Measurements from ENCODE around the gene THSD4.

THSD4 gene

DNA sequence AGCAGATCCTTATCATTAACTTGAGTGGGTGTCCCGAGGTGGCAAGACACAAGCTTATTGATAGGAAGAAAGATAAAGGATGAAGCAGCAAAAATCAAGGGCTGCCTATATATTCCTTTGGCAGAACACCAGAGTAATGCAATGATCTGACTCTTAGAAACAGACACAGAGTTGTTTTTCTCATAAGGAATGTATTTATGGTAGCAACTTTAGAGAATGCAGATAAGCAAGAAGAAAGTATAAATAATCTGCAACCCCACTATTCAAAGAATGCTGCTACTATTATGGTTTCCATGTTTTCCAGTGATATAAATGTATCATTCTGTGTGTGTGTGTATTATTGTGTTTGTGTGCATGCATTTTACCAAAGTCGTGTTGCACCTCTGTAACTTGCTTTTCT, 208.3 kb downstream of the THSD4 start:
- no peaks in the 10 kb centered on the region for H3K36me3 ChIP-seq (ENCODE audit: control insufficient read depth, insufficient read depth, low read length, severe bottlenecking)
- DNase-seq (ENCODE audit: low read depth): peak; percentile 43
- no peaks in the 10 kb centered on the region for H3K9me3 ChIP-seq (ENCODE audit: control insufficient read depth, low read length)
- no peak overlapping the region for H3K4me3 ChIP-seq (ENCODE audit: low read length)
- peaks cover 17% of the 10 kb centered on the region for H3K4me1 ChIP-seq (ENCODE audit: control insufficient read depth, insufficient read depth, low read length)
- no peak overlapping the region for H3K9ac ChIP-seq (ENCODE audit: low read length)
- H3K27me3 ChIP-seq (replicated peaks; ENCODE audit: control insufficient read depth, insufficient read depth, low read length): no peaks in the 10 kb centered on the region

DNA sequence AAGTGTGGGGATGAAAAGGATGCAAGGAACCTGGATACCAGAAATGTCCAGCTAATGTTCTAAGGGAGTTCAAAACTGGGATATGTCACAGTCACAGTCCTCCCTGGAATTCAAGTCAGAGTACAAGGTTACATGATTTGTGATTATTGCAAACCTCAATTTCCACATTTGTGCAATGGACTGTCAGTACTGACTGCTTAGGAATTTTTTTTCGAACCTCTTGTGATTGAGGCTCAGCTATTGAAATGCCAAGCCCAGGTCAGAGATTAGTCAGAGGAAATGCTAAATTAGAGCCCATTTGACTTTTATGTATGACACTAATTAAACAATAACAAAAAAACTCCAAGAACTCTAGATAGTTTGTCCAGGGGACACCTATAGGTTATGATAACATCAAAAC, 210.2 kb downstream of the THSD4 start:
- Histone ChIP-seq H3K27me3 (replicated peaks; ENCODE audit: control insufficient read depth, insufficient read depth, low read length) (no peaks in the 10 kb centered on the region), H3K9ac (ENCODE audit: low read length) (no peak overlapping the region), H3K4me3 (ENCODE audit: low read length) (no peak overlapping the region), H3K36me3 (ENCODE audit: control insufficient read depth, insufficient read depth, low read length, severe bottlenecking) (no peaks in the 10 kb centered on the region), H3K9me3 (ENCODE audit: control insufficient read depth, low read length) (no peaks in the 10 kb centered on the region), H3K4me1 (ENCODE audit: control insufficient read depth, insufficient read depth, low read length) (peaks cover 31% of the 10 kb centered on the region)
- peak; percentile 59 for DNase-seq (ENCODE audit: low read depth)

DNA sequence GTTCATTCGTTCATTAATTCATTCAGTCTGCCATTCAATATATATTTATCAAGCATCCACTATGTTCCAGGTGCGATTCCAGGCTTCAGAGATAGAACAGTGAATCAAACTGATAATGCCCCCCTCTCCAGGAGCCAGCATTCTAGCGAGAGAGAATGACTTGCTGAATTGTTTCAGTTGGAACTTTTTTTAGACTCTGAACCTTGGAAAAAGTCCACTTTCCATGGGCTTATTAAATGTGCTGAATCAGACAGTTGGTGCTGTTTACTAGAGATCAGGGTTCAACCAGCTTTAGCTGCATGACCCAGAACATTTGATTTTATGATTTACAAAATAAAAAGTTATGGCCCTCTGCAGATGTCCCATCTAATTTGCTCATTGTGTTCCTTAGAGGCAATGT, 213.2 kb downstream of the THSD4 start:
- peaks cover 37% of the 10 kb centered on the region for H3K4me1 ChIP-seq (ENCODE audit: control insufficient read depth, insufficient read depth, low read length)
- no peak overlapping the region for H3K4me3 ChIP-seq (ENCODE audit: low read length)
- no peak for DNase-seq (ENCODE audit: low read depth)
- no peaks in the 10 kb centered on the region for H3K36me3 ChIP-seq (ENCODE audit: control insufficient read depth, insufficient read depth, low read length, severe bottlenecking)
- no peak overlapping the region for H3K9ac ChIP-seq (ENCODE audit: low read length)
- H3K9me3 ChIP-seq (ENCODE audit: control insufficient read depth, low read length): no peaks in the 10 kb centered on the region
- H3K27me3 ChIP-seq (replicated peaks; ENCODE audit: control insufficient read depth, insufficient read depth, low read length): no peaks in the 10 kb centered on the region

DNA sequence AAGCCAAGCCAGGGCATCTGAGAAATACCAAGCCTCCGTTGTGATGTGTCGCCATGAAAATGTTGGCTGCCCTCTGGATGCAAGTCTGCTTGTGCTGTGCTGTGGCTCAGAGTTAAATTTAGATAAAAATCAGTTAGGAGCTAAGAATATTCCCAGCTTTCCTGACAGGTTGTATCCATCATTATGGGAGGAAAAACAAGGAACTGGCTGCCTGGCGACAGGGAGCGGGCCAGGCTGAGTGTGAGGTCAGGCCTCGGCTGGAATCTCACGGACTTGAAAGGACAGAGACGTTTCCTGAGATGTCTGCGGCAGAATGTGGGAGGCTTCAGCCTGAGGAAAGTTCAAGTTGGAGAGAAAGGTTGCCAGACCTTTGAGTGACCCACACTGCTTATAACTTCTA, 213.8 kb downstream of the THSD4 start:
- Histone ChIP-seq H3K4me1 (ENCODE audit: control insufficient read depth, insufficient read depth, low read length) (peaks cover 43% of the 10 kb centered on the region), H3K27me3 (replicated peaks; ENCODE audit: control insufficient read depth, insufficient read depth, low read length) (no peaks in the 10 kb centered on the region), H3K9me3 (ENCODE audit: control insufficient read depth, low read length) (no peaks in the 10 kb centered on the region), H3K36me3 (ENCODE audit: control insufficient read depth, insufficient read depth, low read length, severe bottlenecking) (no peaks in the 10 kb centered on the region), H3K9ac (ENCODE audit: low read length) (no peak overlapping the region), H3K4me3 (ENCODE audit: low read length) (no peak overlapping the region)
- no peak for DNase-seq (ENCODE audit: low read depth)

DNA sequence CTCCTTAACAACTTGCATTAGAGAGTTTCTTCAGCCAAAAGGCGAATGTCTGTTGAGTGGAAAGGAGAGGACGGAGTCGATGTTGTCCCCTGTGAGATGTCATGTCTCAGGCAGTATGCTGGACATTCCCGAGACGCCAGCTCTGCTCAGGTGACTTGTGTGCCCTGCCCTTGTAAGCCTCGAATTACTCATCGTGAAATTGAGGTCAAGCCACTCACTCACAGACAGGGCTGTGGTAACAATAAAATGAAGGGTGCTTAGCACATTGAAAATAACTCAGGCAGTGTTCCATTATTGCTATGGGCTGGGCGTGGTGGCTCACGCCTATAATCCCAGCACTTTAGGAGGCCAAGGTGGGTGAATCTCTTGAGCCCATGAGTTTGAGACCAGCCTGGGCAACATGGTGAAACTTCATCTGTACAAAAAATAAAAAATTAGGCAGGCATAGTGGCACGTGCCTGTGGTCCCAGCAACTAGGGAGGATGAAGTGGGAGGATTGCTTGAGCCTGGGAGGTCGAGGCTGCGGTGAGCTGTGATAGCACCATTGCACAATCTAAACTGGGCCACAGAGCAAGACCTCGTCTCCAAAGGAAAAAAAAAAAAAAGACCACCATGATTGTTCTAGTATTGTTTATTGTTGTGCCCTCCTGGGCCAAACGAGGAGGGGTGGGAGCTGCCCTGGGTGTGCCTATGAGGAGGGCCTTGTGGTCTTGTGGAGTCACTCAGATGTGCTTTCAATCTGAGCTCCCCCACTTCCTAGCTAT, 214.4 kb downstream of the THSD4 start:
- H3K9me3 ChIP-seq (ENCODE audit: control insufficient read depth, low read length): no peaks in the 10 kb centered on the region
- H3K4me3 ChIP-seq (ENCODE audit: low read length): no peak overlapping the region
- H3K36me3 ChIP-seq (ENCODE audit: control insufficient read depth, insufficient read depth, low read length, severe bottlenecking): no peaks in the 10 kb centered on the region
- H3K4me1 ChIP-seq (ENCODE audit: control insufficient read depth, insufficient read depth, low read length): peaks cover 49% of the 10 kb centered on the region
- no peak overlapping the region for H3K9ac ChIP-seq (ENCODE audit: low read length)
- no peaks in the 10 kb centered on the region for H3K27me3 ChIP-seq (replicated peaks; ENCODE audit: control insufficient read depth, insufficient read depth, low read length)
- no peak for DNase-seq (ENCODE audit: low read depth)

DNA sequence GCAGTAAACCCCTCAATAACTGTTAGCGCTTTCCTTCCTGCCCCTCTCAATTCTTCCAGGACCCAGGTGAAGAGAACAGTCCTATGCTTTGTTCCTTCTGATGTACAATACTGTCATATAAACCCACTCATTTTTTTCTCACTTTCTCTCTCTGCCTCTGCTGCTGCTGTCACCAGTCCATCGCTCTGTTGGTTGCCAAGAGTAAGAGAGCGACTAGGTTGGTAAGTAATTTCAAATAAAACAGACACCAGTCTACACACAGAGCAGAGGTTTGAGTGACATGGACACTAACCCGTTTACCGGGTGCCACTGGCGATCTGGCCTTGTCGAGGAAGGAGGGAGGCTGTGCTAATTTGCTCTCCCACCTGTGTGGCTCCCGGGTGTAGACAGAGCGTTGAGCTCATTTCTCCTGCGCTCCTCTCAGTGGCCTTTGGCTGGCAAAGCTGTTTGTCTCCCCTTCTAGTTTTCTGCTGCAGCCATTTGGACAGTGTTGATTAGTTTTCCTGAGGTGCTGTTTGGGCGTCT, 215.4 kb downstream of the THSD4 start:
- no peaks in the 10 kb centered on the region for H3K27me3 ChIP-seq (replicated peaks; ENCODE audit: control insufficient read depth, insufficient read depth, low read length)
- peaks cover 47% of the 10 kb centered on the region for H3K4me1 ChIP-seq (ENCODE audit: control insufficient read depth, insufficient read depth, low read length)
- H3K36me3 ChIP-seq (ENCODE audit: control insufficient read depth, insufficient read depth, low read length, severe bottlenecking): no peaks in the 10 kb centered on the region
- H3K9ac ChIP-seq (ENCODE audit: low read length): no peak overlapping the region
- H3K9me3 ChIP-seq (ENCODE audit: control insufficient read depth, low read length): no peaks in the 10 kb centered on the region
- DNase-seq (ENCODE audit: low read depth): no peak
- no peak overlapping the region for H3K4me3 ChIP-seq (ENCODE audit: low read length)

DNA sequence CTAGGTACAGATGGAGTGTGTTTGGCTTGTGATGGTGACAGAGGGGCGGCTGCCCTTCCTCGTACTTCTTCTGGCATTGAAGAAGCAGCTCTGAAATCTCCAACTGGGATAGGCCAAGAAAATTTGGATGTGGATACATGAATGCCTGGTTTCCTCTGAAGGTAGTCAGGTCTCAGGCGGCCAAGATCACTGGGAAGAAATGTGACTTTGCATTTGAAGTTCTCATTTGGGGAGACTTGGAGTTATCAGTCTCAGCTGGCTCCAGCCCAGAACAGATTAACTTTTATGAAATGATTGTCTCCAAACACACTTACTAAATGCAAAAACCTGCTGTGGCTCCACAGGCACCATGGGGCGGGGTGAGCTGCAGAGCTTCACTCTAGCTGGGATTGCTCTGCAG, 215.9 kb downstream of the THSD4 start:
- Histone ChIP-seq H3K4me1 (ENCODE audit: control insufficient read depth, insufficient read depth, low read length) (peaks cover 42% of the 10 kb centered on the region), H3K27me3 (replicated peaks; ENCODE audit: control insufficient read depth, insufficient read depth, low read length) (no peaks in the 10 kb centered on the region)
- DNase-seq (ENCODE audit: low read depth): no peak

DNA sequence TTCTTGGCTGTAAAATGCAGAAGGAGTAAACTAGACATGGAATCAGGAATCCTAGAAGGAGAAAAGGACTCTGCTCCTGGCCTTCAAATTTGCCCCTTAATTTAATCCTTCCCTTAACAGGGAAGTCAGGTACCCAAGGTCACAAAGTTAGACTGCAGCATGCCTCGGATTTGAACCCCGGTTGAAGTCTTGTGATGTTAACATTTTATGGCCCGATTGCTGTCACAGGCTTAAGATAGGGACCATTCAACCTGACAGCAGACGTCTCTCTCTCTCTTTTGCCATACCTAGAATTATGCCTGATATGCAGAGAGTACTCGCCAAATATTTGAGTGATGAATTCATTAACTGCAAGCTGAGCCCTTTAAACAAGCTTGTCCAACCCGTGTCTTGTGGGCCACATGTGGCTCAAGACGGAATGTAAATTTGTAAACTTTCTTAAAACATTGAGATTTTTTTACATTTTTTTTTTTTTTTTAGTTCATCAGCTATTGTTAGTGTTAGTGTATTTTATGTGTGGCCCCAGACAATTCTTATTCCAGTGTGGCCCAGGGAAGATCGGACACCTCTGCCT, 217.2 kb downstream of the THSD4 start:
- H3K9ac ChIP-seq (ENCODE audit: low read length): no peak overlapping the region
- no peaks in the 10 kb centered on the region for H3K36me3 ChIP-seq (ENCODE audit: control insufficient read depth, insufficient read depth, low read length, severe bottlenecking)
- no peaks in the 10 kb centered on the region for H3K9me3 ChIP-seq (ENCODE audit: control insufficient read depth, low read length)
- H3K4me1 ChIP-seq (ENCODE audit: control insufficient read depth, insufficient read depth, low read length): peaks cover 41% of the 10 kb centered on the region
- no peak for DNase-seq (ENCODE audit: low read depth)
- no peaks in the 10 kb centered on the region for H3K27me3 ChIP-seq (replicated peaks; ENCODE audit: control insufficient read depth, insufficient read depth, low read length)
- no peak overlapping the region for H3K4me3 ChIP-seq (ENCODE audit: low read length)

More for the DNA sequence above, 215.9 kb downstream of the THSD4 start:
- Histone ChIP-seq H3K9ac (ENCODE audit: low read length) (no peak overlapping the region), H3K36me3 (ENCODE audit: control insufficient read depth, insufficient read depth, low read length, severe bottlenecking) (no peaks in the 10 kb centered on the region), H3K4me3 (ENCODE audit: low read length) (no peak overlapping the region), H3K9me3 (ENCODE audit: control insufficient read depth, low read length) (no peaks in the 10 kb centered on the region)

DNA sequence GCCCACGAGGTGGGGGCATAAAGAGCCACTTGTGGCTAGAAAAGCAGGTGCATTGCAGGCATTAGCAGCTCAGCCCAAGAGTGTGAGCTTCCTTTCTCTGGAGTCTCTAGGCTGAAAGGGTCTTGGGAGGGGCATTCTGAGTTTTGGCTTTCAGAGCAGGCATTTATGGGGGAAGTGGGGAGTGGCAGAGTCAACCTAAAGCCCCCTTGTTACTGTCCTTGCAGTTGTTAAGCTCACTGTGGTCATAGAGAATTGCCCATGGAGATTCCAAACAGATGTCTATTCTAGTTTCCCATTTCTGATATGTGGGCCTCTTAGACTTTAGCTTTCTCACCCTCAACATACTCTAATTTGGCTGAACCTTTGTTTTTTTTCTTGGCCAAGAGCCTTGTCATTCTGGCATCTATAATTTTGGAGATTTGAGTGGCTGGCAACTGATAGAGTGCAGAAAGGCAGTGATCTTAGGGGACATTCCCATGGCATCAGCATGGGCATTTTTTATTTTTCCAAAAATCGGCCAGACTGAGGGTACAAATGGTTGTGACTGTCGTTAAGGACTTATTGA, 217.9 kb downstream of the THSD4 start:
- Histone ChIP-seq H3K27me3 (replicated peaks; ENCODE audit: control insufficient read depth, insufficient read depth, low read length) (no peaks in the 10 kb centered on the region), H3K36me3 (ENCODE audit: control insufficient read depth, insufficient read depth, low read length, severe bottlenecking) (no peaks in the 10 kb centered on the region), H3K4me1 (ENCODE audit: control insufficient read depth, insufficient read depth, low read length) (peaks cover 40% of the 10 kb centered on the region), H3K9ac (ENCODE audit: low read length) (peak overlapping the region; percentile 39), H3K9me3 (ENCODE audit: control insufficient read depth, low read length) (no peaks in the 10 kb centered on the region), H3K4me3 (ENCODE audit: low read length) (peak overlapping the region; percentile 42)
- no peak for DNase-seq (ENCODE audit: low read depth)

DNA sequence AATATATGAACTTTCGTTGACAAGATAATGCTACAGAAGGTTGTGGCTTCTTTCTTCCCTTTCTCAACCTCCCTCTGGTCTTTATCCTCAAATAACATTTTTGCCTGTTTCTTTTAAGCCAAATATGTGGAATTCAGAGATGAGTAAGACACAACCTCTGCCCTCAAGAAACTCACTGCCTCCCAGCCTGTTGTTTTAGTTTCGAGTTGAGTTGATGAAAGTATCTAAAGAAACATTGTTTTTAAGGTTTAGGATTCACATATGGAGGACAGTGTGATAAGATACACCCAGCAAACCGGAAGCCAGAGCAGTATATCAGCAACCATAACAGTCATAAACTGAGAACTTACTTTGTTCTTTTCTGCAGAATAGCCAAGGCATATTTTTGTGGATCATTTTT, 218.6 kb downstream of the THSD4 start:
- Histone ChIP-seq H3K4me1 (ENCODE audit: control insufficient read depth, insufficient read depth, low read length) (peaks cover 33% of the 10 kb centered on the region), H3K27me3 (replicated peaks; ENCODE audit: control insufficient read depth, insufficient read depth, low read length) (no peaks in the 10 kb centered on the region), H3K9me3 (ENCODE audit: control insufficient read depth, low read length) (no peaks in the 10 kb centered on the region), H3K36me3 (ENCODE audit: control insufficient read depth, insufficient read depth, low read length, severe bottlenecking) (no peaks in the 10 kb centered on the region), H3K9ac (ENCODE audit: low read length) (peak overlapping the region; percentile 39), H3K4me3 (ENCODE audit: low read length) (peak overlapping the region; percentile 42)
- peak; percentile 71 for DNase-seq (ENCODE audit: low read depth)

DNA sequence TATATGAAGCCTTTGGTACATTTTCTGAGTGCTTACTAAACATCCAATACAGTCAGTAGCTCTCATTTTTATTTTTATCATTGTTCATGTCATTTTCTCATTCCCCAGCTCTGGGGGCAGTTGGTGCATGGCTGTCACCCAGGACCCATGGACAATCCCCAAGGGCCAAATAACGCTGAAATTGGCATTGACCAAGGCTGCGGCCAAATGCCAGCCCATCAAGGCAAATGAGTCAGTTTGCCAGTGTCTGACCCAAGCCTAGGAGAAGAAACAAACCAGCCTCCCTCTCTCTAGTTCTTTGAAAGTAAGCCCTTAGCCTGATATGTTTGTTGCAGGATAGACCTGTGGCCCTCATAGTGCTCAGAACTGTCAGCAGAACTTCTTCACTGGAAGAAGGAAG, 219.2 kb downstream of the THSD4 start:
- Histone ChIP-seq H3K4me3 (ENCODE audit: low read length) (peak overlapping the region; percentile 42), H3K4me1 (ENCODE audit: control insufficient read depth, insufficient read depth, low read length) (peaks cover 28% of the 10 kb centered on the region), H3K36me3 (ENCODE audit: control insufficient read depth, insufficient read depth, low read length, severe bottlenecking) (no peaks in the 10 kb centered on the region), H3K27me3 (replicated peaks; ENCODE audit: control insufficient read depth, insufficient read depth, low read length) (no peaks in the 10 kb centered on the region), H3K9ac (ENCODE audit: low read length) (peak overlapping the region; percentile 39), H3K9me3 (ENCODE audit: control insufficient read depth, low read length) (no peaks in the 10 kb centered on the region)
- DNase-seq (ENCODE audit: low read depth): no peak

Data from adipocyte (in vitro differentiated cells).